Right lobe of liver (tissue), 6 donors: Measurements from ENCODE around the gene EXOC4. TPM values are rescaled to one million over a fixed set of nuclear protein-coding genes. Genes with fewer than 3 reads are reported as not detected.

Experiments
- ATAC-seq, 4 donors: fragments of 200-7000 bp; cut with Tn5 transposase; one replicate each; pipeline ENCODE4 v1.9.1; 2020; ENCODE audit warnings: mild to moderate bottlenecking in 4 of 4, moderate library complexity in 4 of 4
- DNase-seq, 3 donors: peaks; one replicate each; pipeline ENCODE4 v3.0.0-alpha.2; 2020
- H3K27ac ChIP-seq, 3 donors: fragments of 200-600 bp; one replicate each; pipeline ENCODE4 v1.8.0; 2022
- H3K27me3 ChIP-seq, 2 donors: fragments of 200-600 bp; one replicate each; pipeline ENCODE4 v1.8.0; 2022
- H3K36me3 ChIP-seq, 4 donors: fragments of 200-600 bp; sonication (generic) in 1 of 4; one replicate each; pipeline versions ENCODE4 v1.5.1 to v1.8.0; 2017 to 2022; ENCODE audit warnings: control low read depth in 1 of 4
- H3K4me1 ChIP-seq, 4 donors: fragments of 200-600 bp; sonication (generic) in 1 of 4; one replicate each; pipeline versions ENCODE4 v1.5.1 to v1.8.0; 2017 to 2022; ENCODE audit warnings: control low read depth in 1 of 4
- H3K4me3 ChIP-seq, 3 donors: fragments of 200-600 bp; one replicate each; pipeline ENCODE4 v1.8.0; 2022
- H3K9me3 ChIP-seq, 4 donors: fragments of 200-600 bp; sonication (generic) in 1 of 4; one replicate each; pipeline versions ENCODE4 v1.5.1 to v1.8.0; 2017 to 2022; ENCODE audit warnings: control low read depth in 1 of 4
- CTCF ChIP-seq, 4 donors: fragments of 200-600 bp in 3 of 4; fragments of 450-650 bp in 1 of 4; IDR thresholded peaks; one replicate each; pipeline versions ENCODE4 v1.5.1 to v1.8.0; 2016 to 2022; ENCODE audit warnings: antibody characterized with exemption in 4 of 4, mild to moderate bottlenecking in 2 of 4
- POLR2A ChIP-seq: fragments of 450-650 bp; IDR thresholded peaks from one replicate; pipeline ENCODE4 v1.6.1; 2017; ENCODE audit warnings: antibody characterized with exemption, mild to moderate bottlenecking
- WGBS: methylation state at CpG from one replicate; pipeline ENCODE4 v1.1.6; 2018; ENCODE audit warnings: low coverage, low lambda C conversion rate; ENCODE audit not compliant: insufficient coverage; ENCODE audit errors: missing lambda C conversion rate; 5-methylcytosine and 5-hydroxymethylcytosine counted together
- intact Hi-C, 2 donors: fragments of 100-400 bp; cut with DNase I; formaldehyde crosslinking; loops; one replicate each; pipeline versions ENCODE4 v1.11.2 to v1.14.1; 2022
- total RNA-seq, 6 experiments: library from RNA; depleted of rRNA in 2 of 6; stranded (reverse); fragments of >200 nt in 2 of 6; fragmentation: NEBNext Ultra II Directional in 3 of 6; extraction: Animal tissue kit (Norgen Biotek cat#: 25700) in 3 of 6; gene quantifications; one replicate each; pipeline versions ENCODE4 v1.1.0 to v1.2.4, GENCODE V29; 2016 to 2023
- donor health status: DM: no; HTN: yes; CAD: no.
- donor health status: DM: no; HTN: no; CAD: no.
- donor health status: DM: no; HTN: no; CAD: no.
- donor health status: DM: no; HTN: yes; CAD: no.
- donor health status: DM: no; HTN: yes; CAD: no.

EXOC4 gene
- total RNA-seq, 6 experiments from 2014 or later: 23.7 to 33.5 (median 30.0) TPM

- TF ChIP-seq POLR2A (no peak), CTCF (IDR thresholded peaks at IDR 0.05) (no peak)
- H3K27ac ChIP-seq: no peak overlapping the region
- H3K9me3 ChIP-seq: no peaks in the 10 kb centered on the region
- no peaks in the 10 kb centered on the region for H3K27me3 ChIP-seq
- 70% methylated on average over 6 of the region's 7 CpGs for WGBS
- intact Hi-C loops: no loop called here
- DNase-seq (no peak), ATAC-seq (no peak)
- no peaks in the 10 kb centered on the region for H3K36me3 ChIP-seq
- no peak overlapping the region for H3K4me3 ChIP-seq
- H3K4me1 ChIP-seq: no peaks in the 10 kb centered on the region
Observed at GRCh38 chr7:133827707-133828623, 575.1 kb downstream of the EXOC4 start.

GRCh38 chr7:133828906-133829305 is 576.0 kb downstream of the EXOC4 start:
- Histone ChIP-seq H3K27ac (no peak overlapping the region), H3K9me3 (no peaks in the 10 kb centered on the region), H3K4me3 (no peak overlapping the region), H3K27me3 (no peaks in the 10 kb centered on the region), H3K4me1 (no peaks in the 10 kb centered on the region), H3K36me3 (no peaks in the 10 kb centered on the region)
- ATAC-seq (no peak), DNase-seq (no peak)
- 90% methylated on average over 4 of the region's 4 CpGs for WGBS
- TF ChIP-seq CTCF (IDR thresholded peaks at IDR 0.05): no peak
- intact Hi-C loops: no loop called here

GRCh38 chr7:133829336-133829897 is 576.5 kb downstream of the EXOC4 start:
- intact Hi-C loops: no loop called here
- no peak for DNase-seq
- H3K4me1 ChIP-seq: no peaks in the 10 kb centered on the region
- H3K36me3 ChIP-seq: no peaks in the 10 kb centered on the region
- TF ChIP-seq POLR2A (no peak), CTCF (IDR thresholded peaks at IDR 0.05) (no peak)
- WGBS: 100% methylated on average over 4 of the region's 4 CpGs
- H3K4me3 ChIP-seq: no peak overlapping the region
- H3K27me3 ChIP-seq: no peaks in the 10 kb centered on the region
- no peaks in the 10 kb centered on the region for H3K9me3 ChIP-seq
- ATAC-seq: no peak
- H3K27ac ChIP-seq: no peak overlapping the region

- ATAC-seq (no peak), DNase-seq (no peak)
- Histone ChIP-seq H3K4me1 (no peaks in the 10 kb centered on the region), H3K9me3 (no peaks in the 10 kb centered on the region), H3K36me3 (no peaks in the 10 kb centered on the region), H3K4me3 (no peak overlapping the region), H3K27ac (no peak overlapping the region), H3K27me3 (no peaks in the 10 kb centered on the region)
- intact Hi-C loops: no loop called here
- TF ChIP-seq CTCF (IDR thresholded peaks at IDR 0.05): no peak
- no peak for TF ChIP-seq POLR2A
- WGBS: 76% methylated on average over 6 of the region's 6 CpGs
Observed at GRCh38 chr7:133830081-133830480, 577.2 kb downstream of the EXOC4 start.
